ENCODE data around the gene PHETA1. TPM values are rescaled to one million over a fixed set of nuclear protein-coding genes. Genes with fewer than 3 reads are reported as not detected.

The PHETA1 gene
- total RNA-seq, 1 donor from 2014 or later = 25.3 TPM

- DNase-seq = peak; percentile 79
- Histone ChIP-seq H3K27me3 (no peaks in the 10 kb centered on the region), H3K36me3 (no peaks in the 10 kb centered on the region), H3K4me1 (peaks cover 69% of the 10 kb centered on the region), H3K27ac (peak overlapping the region; percentile 84), H3K4me3 (peak overlapping the region; percentile 30), H3K9me3 (no peaks in the 10 kb centered on the region)
- no peak for TF ChIP-seq CTCF (IDR thresholded peaks at IDR 0.05)
- intact Hi-C loops (cut with DNase I) = no loop called here
- ATAC-seq = peak; percentile 0
These were observed 41.0 kb upstream of the PHETA1 start for GRCh38 chr12:111409780-111410430.

- Histone ChIP-seq H3K9me3 (no peaks in the 10 kb centered on the region), H3K4me1 (peaks cover 74% of the 10 kb centered on the region), H3K27ac (peak overlapping the region; percentile 84), H3K27me3 (no peaks in the 10 kb centered on the region), H3K4me3 (peak overlapping the region; percentile 30), H3K36me3 (no peaks in the 10 kb centered on the region)
- intact Hi-C loops (cut with DNase I) = no loop called here
- ATAC-seq = no peak
- no peak for DNase-seq
- no peak for TF ChIP-seq CTCF (IDR thresholded peaks at IDR 0.05)
These were observed 40.5 kb upstream of the PHETA1 start for GRCh38 chr12:111409403-111409779.

GRCh38 chr12:111408686-111409402 lies 39.9 kb upstream of the PHETA1 start:
- intact Hi-C loops (cut with DNase I) = no loop called here
- peak overlapping the region; percentile 30 for H3K4me3 ChIP-seq
- no peaks in the 10 kb centered on the region for H3K9me3 ChIP-seq
- TF ChIP-seq CTCF (IDR thresholded peaks at IDR 0.05) = no peak
- H3K4me1 ChIP-seq = peaks cover 79% of the 10 kb centered on the region
- no peaks in the 10 kb centered on the region for H3K36me3 ChIP-seq
- no peaks in the 10 kb centered on the region for H3K27me3 ChIP-seq
- ATAC-seq = no peak
- no peak for DNase-seq
- peak overlapping the region; percentile 84 for H3K27ac ChIP-seq

- ATAC-seq = no peak
- no peaks in the 10 kb centered on the region for H3K27me3 ChIP-seq
- peak overlapping the region; percentile 88 for H3K4me3 ChIP-seq
- H3K36me3 ChIP-seq = no peaks in the 10 kb centered on the region
- peak overlapping the region; percentile 84 for H3K27ac ChIP-seq
- H3K9me3 ChIP-seq = no peaks in the 10 kb centered on the region
- no peak for DNase-seq
- peaks cover 81% of the 10 kb centered on the region for H3K4me1 ChIP-seq
- intact Hi-C loops (cut with DNase I) = no loop called here
- no peak for TF ChIP-seq CTCF (IDR thresholded peaks at IDR 0.05)
These were observed 39.2 kb upstream of the PHETA1 start for GRCh38 chr12:111408116-111408440.

GRCh38 chr12:111407377-111408115 lies 38.7 kb upstream of the PHETA1 start:
- no peaks in the 10 kb centered on the region for H3K9me3 ChIP-seq
- peak overlapping the region; percentile 88 for H3K4me3 ChIP-seq
- no peaks in the 10 kb centered on the region for H3K27me3 ChIP-seq
- H3K36me3 ChIP-seq = no peaks in the 10 kb centered on the region
- H3K27ac ChIP-seq = peak overlapping the region; percentile 84
- no peak for DNase-seq
- peaks cover 77% of the 10 kb centered on the region for H3K4me1 ChIP-seq
- no peak for TF ChIP-seq CTCF (IDR thresholded peaks at IDR 0.05)
- intact Hi-C loops (cut with DNase I) = no loop called here
- no peak for ATAC-seq
